Neural cell (in vitro differentiated cells): ENCODE data around the gene SIX5.
"Not testable (repeated sequence)": the region's sequence is repeated elsewhere in the genome, so short reads cannot be mapped to it uniquely, and the experiment has no call there.

Experiments used
- REST ChIP-seq: IDR thresholded peaks from 2 replicates; pipeline ENCODE4 v1.6.1; 2012; ENCODE audit warnings: borderline replicate concordance
- TF ChIP-seq, protein P1 (sequence below): fragments of 450-650 bp; IDR thresholded peaks from 2 replicates; pipeline ENCODE4 v1.5.1; 2014; ENCODE audit warnings: antibody characterized with exemption, mild to moderate bottlenecking, moderate library complexity; ENCODE audit not compliant: poor library complexity, severe bottlenecking

GRCh38 chr19:45799541-45799940, 30.5 kb upstream of the SIX5 start:
- TF ChIP-seq, protein P1, sequence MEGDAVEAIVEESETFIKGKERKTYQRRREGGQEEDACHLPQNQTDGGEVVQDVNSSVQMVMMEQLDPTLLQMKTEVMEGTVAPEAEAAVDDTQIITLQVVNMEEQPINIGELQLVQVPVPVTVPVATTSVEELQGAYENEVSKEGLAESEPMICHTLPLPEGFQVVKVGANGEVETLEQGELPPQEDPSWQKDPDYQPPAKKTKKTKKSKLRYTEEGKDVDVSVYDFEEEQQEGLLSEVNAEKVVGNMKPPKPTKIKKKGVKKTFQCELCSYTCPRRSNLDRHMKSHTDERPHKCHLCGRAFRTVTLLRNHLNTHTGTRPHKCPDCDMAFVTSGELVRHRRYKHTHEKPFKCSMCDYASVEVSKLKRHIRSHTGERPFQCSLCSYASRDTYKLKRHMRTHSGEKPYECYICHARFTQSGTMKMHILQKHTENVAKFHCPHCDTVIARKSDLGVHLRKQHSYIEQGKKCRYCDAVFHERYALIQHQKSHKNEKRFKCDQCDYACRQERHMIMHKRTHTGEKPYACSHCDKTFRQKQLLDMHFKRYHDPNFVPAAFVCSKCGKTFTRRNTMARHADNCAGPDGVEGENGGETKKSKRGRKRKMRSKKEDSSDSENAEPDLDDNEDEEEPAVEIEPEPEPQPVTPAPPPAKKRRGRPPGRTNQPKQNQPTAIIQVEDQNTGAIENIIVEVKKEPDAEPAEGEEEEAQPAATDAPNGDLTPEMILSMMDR = not testable (repeated sequence)
- TF ChIP-seq REST = not testable (repeated sequence)
